ENCODE results near the gene XAB2.

XAB2 gene

DNA sequence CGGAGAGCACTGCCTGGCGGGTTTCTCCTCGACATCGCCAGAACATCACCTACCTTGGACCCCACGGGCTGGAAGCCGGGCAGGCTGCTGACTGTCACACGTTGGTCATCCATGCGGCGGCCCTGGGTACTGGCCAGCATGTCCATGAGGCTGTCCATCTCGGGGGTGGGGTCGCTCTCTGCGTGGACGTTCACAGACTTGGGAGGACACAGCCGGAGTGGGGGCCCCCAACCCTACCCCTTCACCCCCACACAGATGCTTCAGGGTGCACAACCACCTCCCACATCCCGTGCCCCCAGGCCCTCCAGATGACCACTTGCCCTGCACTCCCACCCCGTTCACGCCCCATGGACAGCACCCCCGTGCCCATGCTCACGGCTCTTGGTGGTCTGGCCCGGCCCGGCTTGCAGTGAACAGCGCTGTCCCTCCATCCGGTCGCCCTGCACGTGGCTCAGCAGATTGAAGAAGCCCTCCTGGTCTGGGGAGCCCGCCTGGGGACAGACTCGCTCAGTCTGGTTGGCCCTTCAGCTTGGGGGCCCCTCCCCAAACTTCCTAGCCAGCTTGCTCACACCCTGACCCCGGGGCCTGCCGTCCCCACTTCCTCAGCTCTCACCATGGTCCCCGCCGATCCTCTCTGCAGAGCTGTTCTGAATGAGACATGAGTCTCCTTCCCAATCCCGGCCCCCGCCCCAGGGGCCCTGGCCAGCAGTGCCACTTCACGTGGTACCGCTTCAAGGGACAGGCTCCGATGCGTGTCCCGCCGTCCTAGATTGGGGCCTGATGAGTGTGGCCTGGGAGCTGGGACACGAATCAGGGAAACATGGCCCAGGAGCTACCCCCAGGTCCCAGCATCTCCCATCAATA, 3.2 kb upstream of the XAB2 start:
- FAIRE-seq = no peak

DNA sequence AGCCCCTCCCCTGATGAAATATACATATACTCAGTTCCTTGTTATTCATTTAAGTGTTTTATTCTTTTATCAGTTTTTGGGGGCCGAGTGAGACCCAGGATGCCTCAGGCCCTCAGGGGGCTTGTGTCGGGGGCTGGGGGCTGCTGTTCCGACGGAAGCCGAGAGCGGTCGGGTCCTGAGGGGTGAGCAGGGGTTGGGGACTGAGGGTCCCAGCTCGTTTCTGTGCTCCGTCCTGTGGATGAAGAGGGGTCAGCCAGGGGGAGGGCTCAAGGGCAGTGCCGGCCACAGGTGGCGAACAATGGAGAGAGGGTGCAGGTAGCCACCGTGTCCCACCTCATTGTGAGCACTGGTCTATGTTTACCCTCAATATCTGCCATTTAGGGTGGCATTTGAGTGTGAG, 2.2 kb upstream of the XAB2 start:
- FAIRE-seq = no peak

DNA sequence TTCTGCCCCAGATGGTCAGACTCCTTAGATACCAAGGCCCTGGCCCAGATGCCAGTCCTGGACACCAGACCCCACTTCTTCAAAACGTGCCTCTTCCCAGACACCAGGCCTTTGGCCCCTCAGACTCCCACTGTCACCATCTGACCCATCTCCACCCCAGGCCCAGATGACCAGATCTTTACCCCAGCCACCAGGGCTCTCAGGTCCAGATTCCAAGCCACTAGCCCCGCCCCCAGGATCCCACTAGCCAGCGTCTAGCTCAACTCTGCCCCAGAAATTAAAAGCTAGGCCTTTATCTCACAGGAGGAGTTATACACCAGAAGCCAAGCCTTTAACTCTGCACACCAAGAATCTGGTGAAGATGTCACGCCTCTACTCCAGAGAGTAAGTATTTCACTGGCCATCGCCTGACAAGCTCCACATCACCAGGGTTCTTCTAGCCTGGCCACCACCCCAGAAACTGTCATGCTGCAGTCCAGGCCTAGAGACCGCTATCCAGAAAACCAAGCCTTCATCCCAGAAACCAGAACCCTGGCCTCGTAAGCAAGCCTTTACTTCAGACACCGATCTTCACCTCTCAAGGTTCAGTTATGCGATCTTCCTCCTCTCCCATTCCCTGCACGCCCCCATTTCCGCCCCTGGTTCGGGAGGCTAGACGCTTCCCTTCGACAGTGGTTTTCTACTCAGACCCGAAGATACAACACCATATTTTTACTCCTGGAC, 595 bp downstream of the XAB2 start:
- FAIRE-seq = no peak

DNA sequence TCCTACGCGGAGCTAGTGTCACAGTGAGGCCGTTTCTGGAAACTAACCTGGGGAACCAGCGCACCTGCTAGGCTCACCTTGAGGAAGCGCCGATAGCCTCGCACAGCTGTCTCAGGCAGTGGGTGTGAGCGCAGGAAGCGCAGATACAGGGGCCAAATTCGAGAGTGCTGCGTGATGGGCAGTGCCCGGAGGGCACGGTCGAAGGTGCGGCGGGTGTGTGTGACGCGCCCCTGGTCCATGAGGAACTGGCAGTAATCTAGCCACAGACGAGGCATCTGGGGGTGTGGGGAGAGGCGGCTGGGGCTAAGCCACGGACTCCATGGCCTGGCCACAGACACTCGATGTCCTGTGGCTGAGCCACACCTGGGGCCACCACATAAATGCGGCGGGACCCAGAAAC, 2.2 kb downstream of the XAB2 start:
- no peak for FAIRE-seq

DNA sequence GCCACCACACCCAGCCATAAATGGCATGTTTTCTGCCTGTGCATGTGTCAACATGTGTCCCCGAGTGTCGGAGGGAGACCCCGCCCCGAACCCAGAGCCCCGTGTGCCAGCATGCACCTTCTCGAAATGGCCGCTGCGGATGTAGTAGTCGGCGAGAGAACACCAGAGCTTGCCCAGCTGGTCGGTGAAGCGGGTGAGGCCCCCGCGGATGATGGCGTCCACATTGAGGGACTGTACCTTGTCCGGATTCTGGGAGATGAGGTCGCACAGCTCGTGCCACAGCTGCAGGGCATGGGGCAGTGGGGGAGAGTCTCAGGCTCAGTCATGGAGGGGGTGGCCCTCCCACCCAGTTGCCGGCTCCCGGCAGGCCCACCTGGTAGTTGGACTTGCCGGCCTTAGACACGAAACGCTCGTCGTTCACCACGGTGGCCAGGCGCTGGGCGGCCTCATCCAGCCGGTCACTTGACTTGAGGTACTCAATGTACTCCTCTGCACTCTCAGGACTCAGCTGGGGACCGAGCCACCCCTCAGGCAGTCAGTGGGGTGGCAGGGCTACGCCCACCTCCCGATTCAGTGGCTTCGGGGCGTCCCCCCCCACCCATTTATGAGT, 3.5 kb downstream of the XAB2 start:
- FAIRE-seq = no peak

DNA sequence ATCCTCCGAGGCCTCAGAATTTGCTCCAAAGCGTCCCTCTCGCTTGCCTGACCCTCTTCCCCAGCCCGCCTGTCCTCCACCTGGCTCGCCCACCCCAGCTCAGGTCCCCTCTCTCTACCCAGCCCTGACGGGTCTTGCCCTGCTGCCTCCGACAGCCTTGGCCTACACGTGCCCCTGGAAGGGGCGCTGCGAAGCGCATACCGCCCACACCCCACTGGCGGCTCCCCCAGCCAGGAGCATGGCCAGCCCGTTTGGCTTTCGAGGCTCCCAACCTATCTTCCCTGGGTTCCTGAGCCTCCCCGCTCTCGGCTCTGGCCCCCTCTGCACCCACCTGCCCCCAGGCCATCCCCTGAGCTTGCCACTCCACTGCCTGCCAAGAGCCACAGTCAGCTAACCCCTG, 4.5 kb downstream of the XAB2 start:
- no peak for FAIRE-seq

DNA sequence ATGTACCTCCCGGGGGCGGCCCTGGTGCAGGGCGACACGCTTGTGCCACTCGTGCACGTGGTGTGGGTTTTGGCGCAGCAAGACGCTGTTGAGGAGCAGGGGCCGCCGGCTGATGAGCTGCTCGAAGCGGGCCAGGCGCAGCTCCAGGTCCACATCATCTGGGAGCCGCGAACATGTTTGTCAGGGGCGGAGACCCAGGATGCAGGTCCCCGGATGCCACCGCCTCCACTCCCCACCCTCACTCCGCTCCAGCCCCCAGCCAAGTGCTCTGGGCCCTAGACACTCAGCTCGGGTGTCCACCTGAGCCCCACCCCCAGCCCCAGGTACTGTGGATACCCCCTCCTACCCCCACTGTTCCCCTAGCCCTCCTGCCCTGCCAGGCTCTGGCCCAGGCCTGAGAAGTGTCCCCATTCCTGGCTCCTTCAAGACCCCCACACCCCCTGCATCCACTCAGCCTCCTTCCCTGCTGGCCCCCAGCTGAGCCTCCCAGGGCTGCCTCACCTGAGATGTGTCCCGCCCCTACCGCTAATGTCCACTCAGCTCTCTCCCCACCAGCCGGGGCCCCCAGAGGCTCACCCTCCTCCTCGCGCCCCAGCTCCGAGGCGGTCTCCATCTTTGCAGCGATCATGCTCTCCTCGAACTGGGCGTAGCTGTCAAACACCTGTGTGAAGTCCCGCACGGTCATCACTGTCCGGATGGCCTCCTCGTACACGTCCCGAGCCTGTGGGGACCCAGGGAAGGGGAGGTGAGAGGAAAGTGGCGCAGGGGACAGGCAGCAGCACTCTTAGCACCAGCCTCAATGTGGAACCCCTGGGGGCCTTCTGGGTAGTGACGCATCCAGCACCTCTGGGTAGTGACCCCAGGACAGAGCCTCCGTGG, 5.4 kb downstream of the XAB2 start:
- no peak for FAIRE-seq

DNA sequence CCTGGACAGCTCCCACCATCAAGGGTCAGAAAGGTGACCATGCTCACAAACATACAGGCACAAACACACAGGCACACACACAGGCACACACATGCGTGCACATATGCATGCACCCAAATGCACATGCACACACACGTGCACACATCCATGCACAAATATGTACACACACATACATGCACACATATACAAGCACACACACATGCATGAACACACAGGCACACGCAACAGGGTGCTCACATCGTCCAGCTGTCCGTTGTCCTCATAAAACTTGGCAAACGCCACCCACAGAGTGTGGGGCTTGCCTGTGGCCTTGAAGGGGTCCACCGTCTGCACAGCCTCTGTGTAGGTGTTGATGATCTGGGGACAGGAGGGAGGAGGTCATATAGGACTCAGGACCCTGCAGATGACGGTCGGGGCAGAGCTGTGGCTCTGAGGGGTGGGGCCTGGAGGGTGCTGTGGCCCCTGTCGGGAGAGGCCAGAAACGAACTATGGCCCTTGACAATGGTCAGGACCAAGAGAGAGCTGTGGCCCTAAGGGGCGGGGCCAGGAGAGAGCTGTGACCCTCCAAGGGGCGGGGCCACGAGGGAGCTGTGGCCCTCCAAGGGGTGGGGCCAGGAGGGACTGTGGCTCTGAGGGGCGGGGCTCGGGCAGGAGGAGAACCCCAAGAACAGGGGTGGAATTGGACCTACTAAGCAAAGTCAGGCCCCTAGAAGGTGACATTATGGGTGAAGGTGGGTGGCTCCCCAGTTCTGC, 6.2 kb downstream of the XAB2 start:
- no peak for FAIRE-seq

DNA sequence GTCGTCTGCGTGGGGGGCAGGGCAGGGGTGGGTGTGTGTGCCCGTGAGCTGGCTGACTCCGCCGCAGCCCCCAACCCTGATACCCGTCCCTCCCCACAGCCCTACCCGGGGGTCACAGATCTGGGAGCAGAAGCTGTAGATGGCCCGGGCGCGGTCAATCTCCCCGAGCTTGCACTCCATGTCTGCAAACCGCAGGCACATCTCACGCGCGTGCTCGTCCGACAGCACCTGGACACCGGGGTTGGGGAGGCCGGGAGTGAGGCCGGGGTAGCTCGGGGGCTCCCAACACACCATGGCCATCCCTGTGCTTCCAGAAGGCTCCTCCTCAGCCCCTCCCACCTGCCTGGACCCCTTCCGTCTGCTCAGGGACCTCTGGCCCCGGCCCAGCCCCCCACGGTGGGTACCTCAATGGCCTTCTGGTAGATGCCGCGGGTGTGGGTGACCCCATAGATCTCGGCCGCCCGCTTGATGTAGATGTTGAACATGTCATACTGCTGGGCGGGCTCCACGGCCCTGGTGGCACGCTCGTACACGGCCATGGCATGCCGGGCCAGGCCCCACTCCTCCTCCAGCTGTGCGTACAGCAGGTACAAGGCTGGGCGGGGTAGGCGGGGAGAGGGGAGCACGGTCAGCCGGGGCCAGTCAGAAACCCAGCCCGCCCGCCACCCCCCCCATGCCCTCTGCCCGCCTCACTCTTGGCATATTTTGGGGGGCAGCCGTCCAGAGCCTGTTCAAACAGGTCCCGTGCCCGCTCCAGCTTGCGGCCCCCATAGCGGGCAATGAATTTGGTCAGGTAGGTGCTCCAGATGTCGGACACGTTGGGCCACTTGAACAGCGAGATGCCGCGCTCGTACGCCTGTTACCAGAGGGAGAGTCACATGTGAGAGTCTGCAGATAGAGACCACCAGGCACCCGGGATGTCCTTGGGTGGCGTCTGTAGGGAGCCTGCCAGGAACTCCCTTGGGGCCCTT, 8.6 kb downstream of the XAB2 start:
- FAIRE-seq = no peak

DNA sequence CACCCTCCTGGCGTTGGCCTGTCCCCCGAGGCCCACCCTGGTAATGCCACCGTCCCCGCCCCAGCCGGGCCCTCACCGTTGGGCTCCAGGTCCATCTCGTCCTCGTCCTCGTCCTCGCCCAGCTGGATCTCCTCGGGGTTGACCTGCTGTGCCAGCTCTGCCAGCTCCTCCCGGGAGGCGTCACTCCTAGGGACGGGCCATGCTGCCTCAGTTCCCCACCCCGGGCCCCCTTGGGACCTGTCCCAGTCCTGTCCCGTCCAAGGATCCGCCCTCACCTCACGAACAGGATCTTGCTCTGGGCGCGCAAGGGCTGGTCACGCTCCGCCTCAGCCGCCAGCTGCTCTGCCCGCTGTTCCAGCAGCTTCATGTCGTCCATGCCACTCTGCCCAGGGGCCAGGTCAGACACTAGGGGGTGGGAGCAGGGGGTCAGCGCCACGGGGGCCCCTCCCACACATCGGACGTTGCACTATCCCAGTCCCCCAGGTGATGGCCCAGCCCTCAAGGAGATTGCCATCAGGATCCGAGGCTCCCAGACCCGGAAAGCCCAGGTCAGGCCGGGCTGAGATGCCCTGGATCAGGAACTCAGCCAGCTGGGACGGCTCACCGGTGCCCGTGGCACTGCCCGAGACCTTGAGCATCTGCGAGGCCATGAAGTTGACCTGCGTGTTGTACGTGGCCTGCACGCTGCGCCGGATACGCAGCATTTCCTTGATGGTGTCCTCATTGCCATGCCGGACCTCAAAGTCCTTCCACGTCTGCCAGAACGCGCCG, 9.5 kb downstream of the XAB2 start:
- no peak for FAIRE-seq

DNA sequence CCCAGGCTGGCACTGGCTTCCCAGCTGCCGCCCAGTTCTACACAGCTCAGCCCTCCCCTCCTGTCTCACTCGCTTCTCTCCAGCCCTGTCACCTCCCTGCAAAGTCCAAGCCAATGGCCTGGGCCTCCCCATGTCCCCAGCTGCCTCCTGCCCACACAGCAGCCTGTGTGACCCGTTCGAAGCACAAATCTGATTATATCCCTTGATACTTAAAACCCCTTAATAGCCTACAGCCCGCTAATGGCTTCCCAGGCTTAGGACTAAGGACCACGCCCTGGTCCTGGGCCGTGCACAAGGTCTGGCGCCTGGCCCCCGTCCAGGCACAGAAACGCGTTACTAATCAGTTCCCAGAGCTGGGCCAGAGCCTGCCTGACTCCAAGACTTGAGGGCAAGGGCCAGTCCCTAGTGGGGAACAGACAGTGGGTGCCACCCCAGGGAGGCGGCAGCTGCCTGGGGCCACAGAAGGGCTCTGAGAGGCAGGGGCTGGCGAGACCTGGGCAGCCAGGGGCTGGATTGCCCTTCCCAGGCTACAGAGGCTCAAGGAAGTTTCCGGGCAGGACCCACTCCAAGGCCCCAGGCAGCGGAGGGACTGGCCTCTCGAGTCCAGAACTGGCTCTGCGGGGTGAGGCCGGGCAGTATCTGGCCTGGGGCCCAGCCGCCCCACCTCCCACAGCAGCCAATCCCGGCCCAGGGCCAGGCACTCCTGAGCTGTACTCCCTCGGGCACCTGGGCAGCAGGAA, 10.4 kb downstream of the XAB2 start:
- no peak for FAIRE-seq

DNA sequence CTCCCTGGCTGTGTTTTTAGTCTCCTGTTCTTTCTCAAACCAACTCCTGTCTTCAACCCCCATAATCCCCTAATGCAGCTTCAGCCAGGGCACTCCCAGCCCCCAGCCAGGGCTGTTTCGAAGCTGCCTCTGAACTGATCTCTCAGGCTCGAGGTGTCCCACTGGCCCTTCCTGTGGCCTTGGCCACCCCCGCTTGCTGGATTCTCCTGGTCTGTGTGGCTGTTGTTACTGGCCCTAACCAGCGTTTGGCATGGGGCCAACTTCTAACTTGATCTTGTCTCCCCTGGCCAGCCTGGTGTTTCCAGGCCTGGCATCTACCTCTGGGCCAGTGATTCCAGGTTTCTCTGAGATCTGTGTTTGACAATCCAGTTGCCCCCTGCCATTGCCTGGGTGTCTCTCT, 11.0 kb downstream of the XAB2 start:
- FAIRE-seq = no peak

DNA sequence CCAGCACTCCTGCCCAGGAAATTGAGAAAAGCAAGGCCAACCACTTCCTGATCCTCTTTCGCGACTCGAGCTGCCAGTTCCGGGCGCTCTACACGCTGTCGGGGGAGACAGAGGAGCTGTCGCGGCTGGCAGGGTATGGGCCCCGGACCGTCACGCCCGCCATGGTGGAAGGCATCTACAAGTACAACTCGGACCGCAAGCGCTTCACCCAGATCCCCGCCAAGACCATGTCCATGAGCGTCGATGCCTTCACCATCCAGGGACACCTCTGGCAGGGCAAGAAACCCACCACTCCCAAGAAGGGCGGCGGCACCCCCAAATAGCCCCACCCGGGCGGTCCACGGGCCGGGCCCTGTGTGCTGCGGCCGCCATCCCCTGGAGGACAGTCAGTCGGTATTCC, 11.6 kb downstream of the XAB2 start:
- FAIRE-seq = no peak

DNA sequence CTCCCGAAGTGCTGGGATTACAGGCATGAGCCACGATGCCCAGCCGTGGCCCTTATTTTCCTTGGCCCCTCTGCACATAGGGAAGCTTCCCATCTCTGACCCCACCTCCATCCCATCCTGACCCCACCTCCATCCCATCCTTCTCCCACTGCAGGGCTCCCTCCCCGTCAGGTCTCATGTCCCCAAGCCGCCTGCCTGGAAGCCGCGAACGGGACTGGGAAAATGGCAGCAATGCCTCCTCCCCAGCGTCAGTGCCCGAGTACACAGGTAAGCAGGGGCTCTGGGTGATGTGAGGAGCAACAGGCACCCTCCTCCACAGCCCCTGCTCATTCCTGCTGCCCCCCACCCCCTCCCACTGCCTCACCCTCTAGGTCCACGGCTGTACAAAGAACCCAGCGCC, 12.2 kb downstream of the XAB2 start:
- FAIRE-seq = no peak

DNA sequence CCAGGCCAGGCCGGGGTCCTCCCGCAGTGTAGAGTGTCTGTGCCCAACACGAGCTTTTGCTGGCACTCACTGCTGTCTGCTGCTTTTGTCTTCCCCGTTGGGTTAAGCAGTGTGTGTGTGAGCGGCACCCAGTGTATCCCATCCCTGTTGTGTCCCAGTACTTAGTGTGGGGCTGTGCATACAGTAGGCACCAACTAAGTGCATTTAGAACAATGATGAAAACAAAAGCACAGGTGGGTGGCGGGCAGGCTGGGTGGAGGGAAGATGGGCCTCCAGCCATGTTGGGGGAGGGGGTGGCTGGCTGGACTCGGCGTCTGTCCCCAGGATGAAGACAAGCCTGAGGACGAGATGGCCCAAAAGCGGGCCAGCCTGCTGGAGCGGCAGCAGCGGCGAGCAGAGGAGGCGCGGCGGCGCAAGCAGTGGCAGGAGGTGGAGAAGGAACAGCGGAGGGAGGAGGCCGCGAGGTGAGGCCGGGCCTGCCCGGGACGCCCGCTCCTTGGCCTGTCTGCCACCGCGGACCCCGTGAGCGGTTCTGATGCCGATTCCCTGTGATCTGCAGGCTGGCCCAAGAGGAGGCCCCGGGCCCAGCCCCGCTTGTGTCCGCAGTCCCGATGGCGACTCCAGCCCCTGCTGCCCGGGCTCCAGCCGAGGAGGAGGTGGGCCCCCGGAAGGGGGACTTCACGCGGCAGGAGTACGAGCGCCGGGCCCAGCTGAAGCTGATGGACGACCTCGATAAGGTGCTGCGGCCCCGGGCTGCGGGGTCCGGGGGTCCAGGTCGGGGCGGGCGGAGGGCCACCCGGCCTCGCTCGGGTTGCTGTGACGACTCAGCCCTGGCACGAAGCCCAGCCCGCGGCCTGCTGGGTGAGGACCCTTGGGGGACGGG, 14.2 kb downstream of the XAB2 start:
- FAIRE-seq = no peak

DNA sequence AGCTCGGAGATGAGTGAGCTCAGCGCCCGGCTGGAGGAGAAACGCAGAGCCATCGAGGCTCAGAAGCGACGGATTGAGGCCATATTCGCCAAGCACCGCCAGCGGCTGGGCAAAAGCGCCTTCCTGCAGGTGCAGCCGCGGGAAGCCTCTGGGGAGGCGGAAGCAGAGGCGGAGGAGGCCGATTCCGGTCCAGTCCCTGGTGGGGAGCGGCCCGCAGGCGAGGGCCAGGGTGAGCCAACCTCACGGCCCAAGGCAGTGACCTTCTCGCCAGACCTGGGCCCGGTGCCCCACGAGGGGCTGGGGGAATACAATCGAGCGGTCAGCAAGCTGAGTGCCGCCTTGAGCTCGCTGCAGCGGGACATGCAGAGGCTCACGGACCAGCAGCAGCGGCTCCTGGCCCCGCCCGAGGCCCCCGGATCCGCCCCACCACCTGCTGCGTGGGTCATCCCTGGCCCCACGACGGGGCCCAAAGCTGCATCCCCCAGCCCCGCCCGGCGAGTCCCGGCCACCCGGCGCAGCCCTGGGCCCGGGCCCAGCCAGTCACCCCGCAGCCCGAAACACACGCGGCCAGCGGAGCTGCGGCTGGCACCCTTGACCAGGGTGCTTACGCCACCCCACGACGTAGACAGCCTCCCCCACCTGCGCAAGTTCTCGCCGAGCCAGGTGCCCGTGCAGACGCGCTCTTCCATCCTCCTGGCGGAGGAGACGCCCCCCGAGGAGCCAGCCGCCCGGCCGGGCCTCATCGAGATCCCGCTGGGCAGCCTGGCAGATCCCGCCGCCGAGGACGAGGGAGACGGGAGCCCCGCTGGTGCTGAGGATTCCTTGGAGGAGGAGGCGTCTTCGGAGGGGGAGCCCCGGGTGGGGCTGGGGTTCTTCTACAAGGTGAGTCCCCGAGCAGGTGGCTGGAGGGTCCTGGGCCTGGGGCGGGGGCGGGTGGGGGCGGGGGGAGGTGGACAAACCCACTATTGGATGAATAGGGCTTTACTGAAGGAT, 16.8 kb downstream of the XAB2 start:
- FAIRE-seq = no peak
